GM18909 (cell line): ENCODE results near the gene AMELX.

ENCODE experiments used
- ATAC-seq: cut with Tn5 transposase; IDR thresholded peaks from one replicate; pipeline ENCODE4 v1.9.1; 2021; ENCODE audit warnings: mild to moderate bottlenecking; ENCODE audit not compliant: unreplicated experiment, poor library complexity

AMELX gene

DNA sequence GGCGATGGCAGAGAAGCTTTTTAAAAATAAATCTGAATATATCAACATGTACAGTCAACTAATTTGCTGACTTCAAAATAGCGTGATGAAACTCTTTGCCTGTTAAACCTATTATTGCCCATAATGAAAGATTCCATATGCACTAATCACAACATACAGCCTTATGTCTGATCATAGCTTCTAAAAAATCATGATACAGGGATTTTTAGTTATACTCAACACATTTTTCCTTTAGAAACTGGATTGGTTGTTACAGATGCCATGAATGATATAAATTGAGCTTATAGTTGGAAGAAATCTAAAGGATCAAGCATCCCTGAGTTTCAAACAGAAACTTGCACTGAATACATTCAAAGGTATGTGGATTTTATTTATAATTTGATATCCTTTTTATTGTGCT lies at the start of gene AMELX:
Gene AMELX, plus strand, starts transcription at position 301 of the 400 bp plus-strand sequence. CDS start 1,376 bp downstream, outside the sequence.
- ATAC-seq, result no peak

DNA sequence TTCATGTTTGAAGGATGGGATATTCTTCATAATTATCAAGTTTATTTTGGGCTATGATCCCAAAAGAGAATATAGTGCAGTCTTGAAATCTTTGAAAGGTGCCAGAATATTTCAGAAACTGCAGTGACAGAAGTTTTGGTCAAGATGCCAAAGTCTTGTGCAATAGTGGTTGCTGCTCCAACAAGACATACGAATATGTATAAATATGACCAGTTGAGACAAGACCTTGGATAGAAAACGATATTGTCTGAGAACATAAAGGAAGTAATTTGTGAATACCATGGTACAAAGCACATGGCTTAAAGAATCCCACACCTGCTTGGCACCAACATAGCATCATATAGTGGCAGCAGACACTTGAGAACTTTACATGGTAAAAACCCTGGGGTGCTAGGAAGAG lies 48.6 kb upstream of the AMELX start:
- ATAC-seq, result no peak

DNA sequence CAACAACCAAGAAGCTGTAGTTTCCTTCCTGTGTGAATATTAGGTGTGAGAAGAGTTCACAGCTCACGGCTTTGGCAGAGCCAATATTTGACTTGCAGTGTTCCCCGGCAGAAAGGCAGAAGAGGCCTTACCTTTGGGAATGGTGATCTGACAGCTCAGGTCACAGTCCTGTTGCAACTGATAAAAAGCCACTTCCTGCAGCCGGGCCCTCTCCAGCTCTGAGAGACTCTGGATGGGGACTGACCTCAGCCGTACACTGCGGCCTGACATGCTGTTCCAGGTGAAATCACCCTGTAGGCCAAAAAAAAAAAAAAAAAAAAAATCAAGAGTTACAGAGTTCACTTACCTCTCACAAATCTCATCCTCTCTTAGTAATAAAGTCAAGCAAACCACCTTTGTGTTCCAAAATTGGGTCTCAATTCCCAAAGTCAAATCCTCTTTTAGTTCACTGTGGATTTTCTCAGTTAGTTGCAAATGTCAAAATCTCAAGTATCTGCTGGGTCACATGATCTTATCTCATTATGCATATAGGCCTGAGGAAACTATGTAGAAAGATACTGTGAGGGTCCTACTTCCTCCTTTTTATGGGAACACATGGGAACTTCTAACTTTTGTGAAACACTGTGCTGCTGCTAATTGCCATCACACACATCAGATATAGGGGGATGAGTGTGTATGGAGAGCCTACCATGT lies 38.6 kb upstream of the AMELX start:
- ATAC-seq, result no peak

DNA sequence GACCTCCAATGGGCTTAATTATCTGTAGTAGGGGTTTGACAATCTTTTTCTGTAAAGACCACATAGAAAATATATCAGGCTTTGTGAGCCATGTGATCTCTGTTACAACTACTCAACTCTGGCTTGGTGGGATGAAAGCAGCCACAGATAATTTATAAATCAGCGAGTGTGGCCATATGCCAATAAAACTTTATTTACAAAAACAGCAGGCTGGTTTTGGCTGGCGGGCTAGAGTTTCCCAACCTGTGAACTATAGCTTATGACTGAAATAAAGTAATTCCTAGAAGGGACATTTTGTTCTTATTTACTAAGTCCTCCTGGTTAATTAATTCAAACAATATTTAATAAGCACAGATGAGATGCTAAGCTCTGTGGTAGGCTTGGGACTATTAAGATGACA lies 35.9 kb upstream of the AMELX start:
- ATAC-seq, result no peak

DNA sequence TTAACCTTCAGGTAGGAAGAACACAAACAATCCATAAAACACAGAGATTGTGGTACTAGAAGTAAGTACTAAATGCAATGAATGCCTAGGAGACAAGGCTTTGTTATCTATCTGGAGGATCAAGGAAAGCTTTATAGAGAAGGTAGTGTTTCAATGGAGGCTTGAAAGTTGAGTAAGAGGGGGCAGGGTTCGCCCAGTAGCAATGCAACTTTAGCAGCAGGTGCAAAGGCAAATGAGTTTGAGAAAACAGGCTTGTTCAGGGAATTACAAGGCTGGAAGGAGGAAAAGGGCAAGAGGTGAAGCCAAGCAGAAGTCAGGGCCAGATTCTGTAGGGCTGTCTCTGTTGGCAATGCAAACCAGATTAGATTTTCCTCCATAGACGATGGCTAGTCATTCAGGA lies 35.5 kb upstream of the AMELX start:
- no peak for ATAC-seq

DNA sequence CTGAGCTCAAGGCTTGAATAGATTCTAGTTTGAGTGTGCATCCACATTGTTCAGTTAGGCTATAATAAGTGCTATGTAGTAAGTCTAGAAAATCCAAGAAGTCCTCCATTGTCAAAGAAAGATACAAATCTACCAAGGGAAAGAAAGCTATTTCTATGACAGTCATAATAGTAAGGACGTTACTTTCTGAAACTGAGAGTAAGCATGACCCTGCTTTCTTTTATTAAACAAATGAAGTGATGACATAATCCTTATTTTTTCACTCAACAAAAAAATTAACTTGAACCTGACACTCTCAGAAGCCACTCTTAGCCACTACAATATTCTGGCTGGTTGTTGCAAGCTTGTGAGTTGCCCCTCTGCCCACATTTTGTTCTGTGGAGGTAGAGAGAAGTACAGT lies 33.8 kb upstream of the AMELX start:
- ATAC-seq, result no peak

DNA sequence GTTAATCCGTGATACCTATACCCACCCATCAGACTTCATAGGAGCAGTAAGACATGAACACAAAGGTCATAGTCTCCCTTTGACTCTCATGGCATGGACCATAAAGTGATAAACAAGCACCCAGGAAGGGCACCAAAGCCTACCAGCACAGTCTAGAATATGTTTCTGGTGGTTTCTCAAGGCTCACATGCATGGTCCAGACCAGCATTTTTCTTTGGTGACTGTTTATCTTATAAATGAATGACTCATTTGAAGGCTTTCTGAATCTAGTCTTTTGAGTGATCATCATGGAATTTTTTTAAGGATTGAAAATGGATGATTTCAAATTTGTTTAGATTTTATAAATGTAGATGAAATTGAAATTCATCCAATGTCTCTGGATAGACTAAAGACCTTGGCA lies 32.0 kb upstream of the AMELX start:
- ATAC-seq, result no peak

DNA sequence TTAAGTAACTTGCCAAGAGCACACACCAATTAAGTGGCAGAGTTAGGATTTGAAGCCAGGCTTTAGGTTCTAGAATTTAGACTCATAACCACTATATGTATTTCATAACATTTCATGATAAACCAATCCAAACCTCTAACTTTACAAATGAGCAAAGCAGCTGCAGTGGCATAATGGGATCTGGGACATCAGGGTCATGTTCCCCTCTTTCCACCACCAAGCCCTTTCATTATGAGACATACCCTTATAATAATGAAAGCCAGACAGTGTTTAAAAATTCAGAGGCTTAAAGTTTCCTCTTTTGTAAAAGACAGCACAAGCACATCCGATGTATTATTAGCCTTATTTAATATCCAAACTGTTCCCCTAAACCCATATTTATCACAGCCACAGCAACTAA lies 28.3 kb upstream of the AMELX start:
- no peak for ATAC-seq

DNA sequence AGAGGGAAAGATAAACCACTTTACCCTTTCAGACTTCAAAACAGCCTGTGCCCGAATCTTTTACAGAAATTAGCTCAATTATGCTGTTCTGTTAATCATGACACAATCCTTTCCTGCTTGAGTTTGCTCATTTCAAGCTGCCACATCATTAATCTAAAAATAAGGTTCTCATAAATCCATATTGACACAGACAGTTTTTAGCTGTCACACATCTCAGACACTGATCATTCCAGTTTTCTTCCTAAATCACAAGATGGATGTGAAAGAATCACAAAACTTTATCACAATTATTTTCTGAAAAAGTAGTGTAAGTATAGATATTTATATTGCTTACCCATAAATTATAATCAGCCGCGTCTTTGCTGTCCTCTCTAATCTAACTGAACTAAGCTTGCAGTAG lies 27.9 kb upstream of the AMELX start:
- ATAC-seq, result no peak

DNA sequence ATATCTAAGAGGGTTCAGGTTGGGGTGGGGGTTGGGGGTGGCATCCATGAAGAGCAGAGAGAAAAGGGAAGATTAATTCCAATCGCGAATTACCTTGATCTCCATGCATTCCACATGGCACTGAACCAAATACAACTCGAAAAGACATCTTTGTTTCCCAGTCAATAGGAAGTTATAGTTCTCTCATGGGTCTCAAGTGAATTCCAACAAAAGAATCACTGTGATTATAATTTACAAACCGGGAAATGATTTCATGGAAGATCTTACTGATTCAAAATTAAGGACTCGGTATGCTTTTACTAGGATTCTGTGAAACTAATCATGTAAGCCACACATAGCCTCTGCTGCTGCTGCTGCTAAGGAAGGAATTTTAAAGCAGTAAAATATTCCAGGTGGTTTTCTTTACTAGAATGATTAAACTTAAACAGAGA lies 26.6 kb upstream of the AMELX start:
- ATAC-seq, result no peak

DNA sequence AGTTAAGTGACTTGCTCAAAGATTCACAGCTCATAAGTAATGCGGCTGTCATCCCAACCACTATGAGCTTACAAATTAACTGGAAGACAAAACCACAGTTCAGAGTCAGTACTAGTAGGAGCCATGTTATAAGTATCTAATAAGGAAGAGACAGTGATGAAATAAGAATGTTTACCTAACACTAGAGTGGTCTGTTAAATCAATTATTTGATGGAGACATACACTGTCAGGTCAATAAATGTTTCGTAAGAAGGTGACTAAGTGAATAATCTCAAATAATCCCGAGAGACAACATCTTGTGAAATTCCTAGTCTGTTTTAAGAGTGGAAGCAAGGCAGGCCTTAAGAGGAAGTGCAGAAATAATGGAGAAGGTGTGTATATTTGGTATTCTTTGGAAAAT lies 25.8 kb upstream of the AMELX start:
- no peak for ATAC-seq

DNA sequence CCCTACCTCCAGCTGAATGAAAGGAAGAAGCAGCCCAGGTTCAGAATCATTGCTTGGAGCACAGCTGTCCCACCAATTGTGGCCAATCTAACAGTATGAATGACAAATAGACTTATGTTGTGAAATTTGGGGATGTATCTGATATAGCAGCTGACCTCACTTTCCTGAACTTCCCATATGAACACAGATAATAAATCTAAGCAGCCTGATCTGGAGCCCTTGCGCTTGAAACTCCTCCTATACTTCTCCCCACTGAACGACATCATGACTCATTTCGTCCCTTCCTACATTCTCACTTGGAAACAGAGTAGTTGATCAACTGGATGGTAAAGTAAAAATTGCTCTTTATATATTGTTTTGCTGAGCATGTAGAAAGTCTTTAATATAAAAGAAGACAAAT lies 24.2 kb upstream of the AMELX start:
- ATAC-seq, result no peak

DNA sequence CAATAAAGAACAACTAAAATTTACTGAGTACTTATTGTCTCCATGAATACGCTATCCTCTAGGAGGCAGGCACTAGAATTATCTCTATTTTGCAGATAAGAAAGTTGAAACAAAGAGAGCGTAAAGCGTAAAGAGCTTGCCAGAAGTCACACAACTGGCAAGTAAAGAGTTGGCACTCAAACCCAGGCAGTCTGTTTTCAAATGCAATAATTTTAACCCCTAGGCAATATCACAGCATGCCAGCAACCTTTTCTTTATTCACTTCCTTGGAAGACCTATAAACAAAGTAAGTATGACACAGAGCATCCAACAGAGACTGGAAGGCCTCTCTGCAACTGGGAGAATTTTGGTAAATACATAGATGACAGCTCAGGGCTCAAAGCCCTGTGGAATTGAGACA lies 23.2 kb upstream of the AMELX start:
- no peak for ATAC-seq

DNA sequence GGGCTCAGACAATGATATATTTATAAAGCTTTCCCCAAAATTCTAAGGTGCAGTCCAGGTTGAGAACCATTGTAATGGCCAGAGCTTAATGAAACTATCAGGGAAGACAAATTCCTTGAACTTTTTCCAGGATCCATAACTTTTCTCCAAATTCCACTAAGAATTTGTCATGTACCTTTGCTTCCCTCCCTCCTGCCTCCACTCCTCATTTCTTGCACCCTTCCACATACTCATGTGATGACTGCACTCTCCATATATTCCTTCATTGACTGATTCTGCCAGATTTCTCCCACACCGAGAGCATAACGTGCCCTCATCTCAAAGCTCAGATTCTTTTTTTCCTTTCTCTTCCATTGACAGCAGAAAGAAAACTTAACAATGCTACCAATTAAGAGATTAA lies 20.9 kb upstream of the AMELX start:
- no peak for ATAC-seq

DNA sequence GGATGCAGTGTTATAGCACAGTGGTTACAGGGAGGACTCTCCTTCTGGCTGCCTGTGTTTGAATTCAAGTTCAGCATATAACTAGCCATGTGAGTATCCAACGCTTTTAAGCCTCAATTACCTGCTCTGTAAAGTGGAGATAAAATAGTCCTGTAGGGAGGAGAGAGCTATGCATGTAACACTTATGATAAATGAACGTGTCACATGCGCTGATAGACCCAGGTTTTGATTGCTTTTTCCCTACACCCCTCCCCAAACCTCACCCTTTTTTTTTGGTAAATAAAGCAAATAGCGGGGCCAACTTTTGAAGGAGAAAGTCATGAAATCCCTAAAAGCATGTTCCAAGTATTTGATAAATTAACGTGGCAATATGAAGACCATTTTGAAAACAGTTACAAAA lies 20.4 kb upstream of the AMELX start:
- ATAC-seq, result no peak

DNA sequence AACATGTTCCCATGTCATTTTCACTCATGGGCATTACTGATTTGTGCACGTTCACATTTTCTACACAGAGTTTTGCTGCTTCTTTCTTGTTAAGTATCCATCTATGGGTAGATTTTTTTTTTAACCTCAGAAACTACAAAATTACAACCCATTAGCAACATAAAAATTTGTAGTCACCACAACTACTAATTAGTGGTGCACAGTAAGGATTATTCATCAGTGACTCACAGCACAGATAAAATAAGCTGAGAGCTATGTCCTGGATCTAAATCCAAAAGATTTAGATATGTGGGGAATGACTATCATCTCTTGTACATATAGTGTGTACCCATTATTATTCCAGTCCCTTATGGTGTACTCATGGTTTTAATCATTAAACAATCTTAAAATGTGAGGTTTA lies 19.7 kb upstream of the AMELX start:
- no peak for ATAC-seq

DNA sequence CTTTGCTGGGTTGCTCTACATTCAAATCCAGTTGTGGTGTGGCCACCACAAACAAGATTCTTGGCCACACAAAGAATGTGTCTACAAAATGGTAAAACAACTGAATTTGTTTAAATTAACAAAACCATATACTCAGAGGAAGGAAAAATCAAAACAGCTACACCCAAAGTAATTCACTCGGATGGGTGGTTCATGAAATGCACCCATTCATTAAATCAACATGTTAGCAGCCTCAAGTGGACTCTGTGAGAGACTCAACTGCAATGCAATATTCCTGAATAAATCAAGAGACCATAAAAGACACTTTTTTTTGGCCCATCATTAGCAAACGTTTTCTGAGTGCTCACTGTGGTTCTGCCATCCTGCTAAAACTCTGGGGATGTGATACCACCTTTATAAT lies 11.2 kb upstream of the AMELX start:
- no peak for ATAC-seq

DNA sequence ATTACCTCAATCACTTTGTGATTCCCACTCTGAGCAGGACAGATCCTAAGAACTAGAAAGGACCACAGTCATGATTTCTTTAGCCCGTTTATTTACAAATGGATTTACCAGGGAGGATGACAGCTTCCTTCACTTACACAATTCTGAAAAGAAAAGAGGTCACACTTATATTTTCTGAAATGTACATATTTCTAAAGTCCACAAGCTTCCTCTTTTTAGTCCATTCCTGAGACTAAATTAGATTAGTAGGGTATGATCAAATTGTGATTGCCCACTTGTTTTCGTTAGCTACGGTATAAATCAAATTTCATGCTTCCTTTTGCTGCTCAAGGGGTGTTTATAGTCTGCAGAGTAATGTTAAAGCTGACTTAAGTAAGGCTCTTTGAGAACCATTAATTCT lies 7.6 kb upstream of the AMELX start:
- no peak for ATAC-seq

DNA sequence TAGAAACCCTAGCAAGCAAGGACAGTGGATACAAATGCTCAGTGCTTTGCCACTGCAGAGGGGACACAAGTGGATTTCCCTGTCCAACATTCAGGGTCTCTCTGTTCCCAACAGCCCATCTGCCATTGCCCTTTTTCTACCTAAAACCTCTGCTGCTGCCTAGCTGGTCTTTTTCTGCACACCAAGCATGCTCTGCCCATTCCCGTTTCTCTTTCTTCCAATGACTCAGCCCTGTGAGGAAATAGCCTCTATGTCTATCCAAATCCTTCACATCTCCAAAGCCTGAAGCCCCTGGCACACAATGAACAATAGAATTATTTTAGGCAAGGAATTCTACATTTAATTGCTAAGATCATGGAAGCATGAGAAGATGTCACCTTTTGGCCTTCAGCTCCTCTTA lies 5.7 kb upstream of the AMELX start:
- ATAC-seq, result no peak

DNA sequence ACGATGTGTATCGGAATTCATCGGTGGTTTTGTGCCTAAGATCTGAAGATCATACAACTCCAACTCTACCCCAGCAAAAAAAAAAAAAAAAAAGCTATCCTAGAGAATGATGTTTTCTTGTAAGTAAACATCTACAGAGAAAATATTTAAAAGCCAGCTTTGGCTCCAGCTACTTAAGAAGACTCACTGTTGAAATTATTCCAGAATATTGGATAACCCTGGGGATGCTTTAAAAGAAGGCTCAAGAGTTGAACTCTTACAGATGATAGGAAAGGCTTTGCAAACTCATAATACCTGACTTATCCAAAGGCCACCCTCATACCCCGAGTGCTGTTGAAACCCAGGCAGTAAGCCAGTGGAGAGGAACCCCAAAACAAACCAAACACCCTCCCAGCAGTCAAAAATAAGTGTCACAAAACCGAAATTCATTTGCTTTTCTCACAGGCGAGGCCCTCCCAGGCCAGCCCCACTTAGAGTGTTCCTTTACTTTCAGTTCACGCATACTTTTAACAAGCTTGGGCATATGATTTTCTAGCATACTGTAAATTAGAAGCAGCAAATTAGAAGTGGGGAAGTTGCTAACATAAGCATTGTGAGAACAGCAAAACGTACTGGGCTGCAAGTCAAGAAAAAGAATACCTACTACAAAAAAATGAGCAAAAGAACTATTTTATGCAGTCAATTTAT lies 2.7 kb upstream of the AMELX start:
- no peak for ATAC-seq

DNA sequence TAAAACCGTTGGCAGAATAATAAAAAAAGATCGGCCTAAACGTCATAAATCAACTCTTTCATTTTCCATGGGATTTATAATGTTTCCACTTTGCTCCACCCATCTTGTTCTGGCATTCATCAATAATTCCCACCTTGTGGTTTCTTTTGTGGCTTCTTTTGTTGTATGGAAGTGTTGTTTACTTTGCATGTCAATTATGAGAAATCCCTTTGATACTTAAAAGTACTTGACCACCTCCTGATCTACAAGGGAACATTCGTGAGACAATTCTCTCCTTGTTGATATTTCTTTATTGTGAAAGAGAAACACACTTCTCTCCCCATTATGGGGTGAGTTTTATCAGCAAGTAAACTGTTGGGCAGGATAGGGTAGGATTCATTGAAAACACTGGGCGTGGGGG lies 2.8 kb downstream of the AMELX start:
- ATAC-seq, result no peak

DNA sequence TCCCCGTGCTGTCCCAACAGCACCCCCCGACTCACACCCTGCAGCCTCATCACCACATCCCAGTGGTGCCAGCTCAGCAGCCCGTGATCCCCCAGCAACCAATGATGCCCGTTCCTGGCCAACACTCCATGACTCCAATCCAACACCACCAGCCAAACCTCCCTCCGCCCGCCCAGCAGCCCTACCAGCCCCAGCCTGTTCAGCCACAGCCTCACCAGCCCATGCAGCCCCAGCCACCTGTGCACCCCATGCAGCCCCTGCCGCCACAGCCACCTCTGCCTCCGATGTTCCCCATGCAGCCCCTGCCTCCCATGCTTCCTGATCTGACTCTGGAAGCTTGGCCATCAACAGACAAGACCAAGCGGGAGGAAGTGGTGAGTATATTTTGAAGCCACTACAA lies 5.4 kb downstream of the AMELX start:
- no peak for ATAC-seq
